Astrocyte (in vitro differentiated cells and primary cell): ENCODE results near the gene KIF26B. TPM values are rescaled to one million over a fixed set of nuclear protein-coding genes. Genes with fewer than 3 reads are reported as not detected.

ENCODE experiments used
- DNase-seq: peaks from one replicate; pipeline ENCODE4 v3.0.0-alpha.2; 2010; ENCODE audit warnings: low read depth
- FAIRE-seq: peaks from 2 replicates; lab custom pipeline; 2011; peaks lifted over from hg19 to GRCh38; lab: Jason Lieb, UNC
- H2AFZ ChIP-seq: 2 replicates; pipeline ENCODE4 v1.6.0; 2012; ENCODE audit warnings: low read depth, low read length, inconsistent platforms
- H3K27ac ChIP-seq: 2 replicates; pipeline ENCODE4 v1.5.1; 2011; ENCODE audit warnings: low read depth, low read length, inconsistent platforms
- H3K27me3 ChIP-seq: 2 replicates; pipeline ENCODE4 v1.6.0; 2011; ENCODE audit warnings: low read length, inconsistent platforms; ENCODE audit not compliant: insufficient read depth
- H3K36me3 ChIP-seq: 2 replicates; pipeline ENCODE4 v1.5.1; 2011; ENCODE audit warnings: low read length, inconsistent platforms; ENCODE audit not compliant: insufficient read depth
- H3K4me1 ChIP-seq: 2 replicates; pipeline ENCODE4 v1.5.1; 2011; ENCODE audit warnings: low read length, inconsistent platforms; ENCODE audit not compliant: insufficient read depth
- H3K4me2 ChIP-seq: 2 replicates; pipeline ENCODE4 v1.6.0; 2012; ENCODE audit warnings: low read length, inconsistent platforms
- H3K4me3 ChIP-seq: 2 replicates; pipeline ENCODE4 v1.5.1; 2011; ENCODE audit warnings: low read depth, mild to moderate bottlenecking, low read length, inconsistent platforms; ENCODE audit not compliant: insufficient read depth
- H3K79me2 ChIP-seq: 2 replicates; pipeline ENCODE4 v1.6.0; 2012; ENCODE audit warnings: mild to moderate bottlenecking, low read length, inconsistent platforms; ENCODE audit not compliant: insufficient read depth
- H3K9ac ChIP-seq: 2 replicates; pipeline ENCODE4 v1.6.0; 2012; ENCODE audit warnings: mild to moderate bottlenecking, low read length, inconsistent platforms
- H3K9me3 ChIP-seq: 2 replicates; pipeline ENCODE4 v1.5.1; 2012; ENCODE audit warnings: low read depth, mild to moderate bottlenecking, low read length, inconsistent platforms; ENCODE audit not compliant: insufficient read depth
- H4K20me1 ChIP-seq: 2 replicates; pipeline ENCODE4 v1.6.0; 2012; ENCODE audit warnings: low read length, inconsistent platforms; ENCODE audit not compliant: insufficient read depth
- H3K27ac Mint-ChIP-seq: one replicate; pipeline ENCODE4 v1.8.0; 2021; ENCODE audit warnings: mild to moderate bottlenecking, mixed read lengths; ENCODE audit not compliant: unreplicated experiment
- H3K27me3 Mint-ChIP-seq: one replicate; pipeline ENCODE4 v1.8.0; 2021; ENCODE audit warnings: low read depth, mixed read lengths; ENCODE audit not compliant: unreplicated experiment
- H3K36me3 Mint-ChIP-seq: one replicate; pipeline ENCODE4 v1.8.0; 2021; ENCODE audit warnings: low read depth, mixed read lengths; ENCODE audit not compliant: unreplicated experiment
- H3K4me1 Mint-ChIP-seq: one replicate; pipeline ENCODE4 v1.8.0; 2021; ENCODE audit warnings: low read depth, mixed read lengths; ENCODE audit not compliant: unreplicated experiment
- H3K4me3 Mint-ChIP-seq: one replicate; pipeline ENCODE4 v1.8.0; 2021; ENCODE audit warnings: mild to moderate bottlenecking, moderate library complexity, mixed read lengths; ENCODE audit not compliant: unreplicated experiment
- H3K9me3 Mint-ChIP-seq: one replicate; pipeline ENCODE4 v1.8.0; 2021; ENCODE audit warnings: mild to moderate bottlenecking, mixed read lengths; ENCODE audit not compliant: unreplicated experiment
- EZH2 ChIP-seq: IDR thresholded peaks from 2 replicates; pipeline ENCODE4 v1.6.1; 2012; ENCODE audit warnings: mild to moderate bottlenecking, low read length, inconsistent platforms; ENCODE audit not compliant: insufficient read depth
- total RNA-seq: library from RNA; stranded (reverse); gene quantifications from 2 replicates; pipeline ENCODE4 v1.2.1, GENCODE V29; 2021
- TF ChIP-seq, protein P1 (sequence below): IDR thresholded peaks from 2 replicates; pipeline ENCODE4 v1.5.1; 2011; ENCODE audit warnings: low read depth, mild to moderate bottlenecking, inconsistent platforms, low read length, moderate library complexity; ENCODE audit not compliant: insufficient read depth

KIF26B gene
- total RNA-seq, 1 donor from 2014 or later, result 6.8 TPM

GRCh38 chr1:245124241-245124640 lies 30.5 kb upstream of the KIF26B start:
- TF ChIP-seq, protein P1, sequence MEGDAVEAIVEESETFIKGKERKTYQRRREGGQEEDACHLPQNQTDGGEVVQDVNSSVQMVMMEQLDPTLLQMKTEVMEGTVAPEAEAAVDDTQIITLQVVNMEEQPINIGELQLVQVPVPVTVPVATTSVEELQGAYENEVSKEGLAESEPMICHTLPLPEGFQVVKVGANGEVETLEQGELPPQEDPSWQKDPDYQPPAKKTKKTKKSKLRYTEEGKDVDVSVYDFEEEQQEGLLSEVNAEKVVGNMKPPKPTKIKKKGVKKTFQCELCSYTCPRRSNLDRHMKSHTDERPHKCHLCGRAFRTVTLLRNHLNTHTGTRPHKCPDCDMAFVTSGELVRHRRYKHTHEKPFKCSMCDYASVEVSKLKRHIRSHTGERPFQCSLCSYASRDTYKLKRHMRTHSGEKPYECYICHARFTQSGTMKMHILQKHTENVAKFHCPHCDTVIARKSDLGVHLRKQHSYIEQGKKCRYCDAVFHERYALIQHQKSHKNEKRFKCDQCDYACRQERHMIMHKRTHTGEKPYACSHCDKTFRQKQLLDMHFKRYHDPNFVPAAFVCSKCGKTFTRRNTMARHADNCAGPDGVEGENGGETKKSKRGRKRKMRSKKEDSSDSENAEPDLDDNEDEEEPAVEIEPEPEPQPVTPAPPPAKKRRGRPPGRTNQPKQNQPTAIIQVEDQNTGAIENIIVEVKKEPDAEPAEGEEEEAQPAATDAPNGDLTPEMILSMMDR, result no peak
- no peak for TF ChIP-seq EZH2
- no peaks in the 10 kb centered on the region for H3K4me1 Mint-ChIP-seq
- H3K4me3 Mint-ChIP-seq, result no peak overlapping the region

GRCh38 chr1:245124644-245125043 lies 30.1 kb upstream of the KIF26B start:
- H3K36me3 Mint-ChIP-seq, result peaks cover 10% of the 10 kb centered on the region
- no peak for FAIRE-seq
- Histone ChIP-seq H3K9ac (no peak overlapping the region), H2AFZ (no peak overlapping the region), H4K20me1 (no peaks in the 10 kb centered on the region), H3K27ac (no peak overlapping the region), H3K79me2 (no peaks in the 10 kb centered on the region), H3K9me3 (no peaks in the 10 kb centered on the region), H3K4me2 (no peak overlapping the region), H3K4me1 (peaks cover 4% of the 10 kb centered on the region), H3K4me3 (no peak overlapping the region), H3K36me3 (no peaks in the 10 kb centered on the region), H3K27me3 (no peaks in the 10 kb centered on the region)
- DNase-seq, result no peak
- H3K27me3 Mint-ChIP-seq, result peaks cover 4% of the 10 kb centered on the region
- no peak overlapping the region for H3K4me3 Mint-ChIP-seq
- no peaks in the 10 kb centered on the region for H3K9me3 Mint-ChIP-seq
- no peaks in the 10 kb centered on the region for H3K4me1 Mint-ChIP-seq
- TF ChIP-seq EZH2, result no peak
- TF ChIP-seq, protein P1, result no peak
- H3K27ac Mint-ChIP-seq, result peak overlapping the region; percentile 11

More at GRCh38 chr1:245124241-245124640, 30.5 kb upstream of the KIF26B start:
- no peak overlapping the region for H3K27ac ChIP-seq
- no peak overlapping the region for H3K27ac Mint-ChIP-seq
- no peak for FAIRE-seq
- no peaks in the 10 kb centered on the region for H3K9me3 ChIP-seq
- H3K9me3 Mint-ChIP-seq, result no peaks in the 10 kb centered on the region
- H4K20me1 ChIP-seq, result no peaks in the 10 kb centered on the region
- H3K9ac ChIP-seq, result no peak overlapping the region
- no peaks in the 10 kb centered on the region for H3K79me2 ChIP-seq
- peaks cover under 1% of the 10 kb centered on the region for H3K4me1 ChIP-seq
- DNase-seq, result no peak
- no peak overlapping the region for H3K4me3 ChIP-seq
- no peak overlapping the region for H3K4me2 ChIP-seq
- H3K36me3 ChIP-seq, result no peaks in the 10 kb centered on the region
- H2AFZ ChIP-seq, result no peak overlapping the region
- no peaks in the 10 kb centered on the region for H3K27me3 ChIP-seq
- H3K36me3 Mint-ChIP-seq, result peaks cover 10% of the 10 kb centered on the region
- H3K27me3 Mint-ChIP-seq, result peaks cover 4% of the 10 kb centered on the region

GRCh38 chr1:245126530-245126929 lies 28.3 kb upstream of the KIF26B start:
- Histone ChIP-seq H3K4me3 (no peak overlapping the region), H3K36me3 (no peaks in the 10 kb centered on the region), H3K4me2 (no peak overlapping the region), H3K9ac (no peak overlapping the region), H3K9me3 (no peaks in the 10 kb centered on the region), H3K79me2 (no peaks in the 10 kb centered on the region), H3K27ac (no peak overlapping the region), H4K20me1 (no peaks in the 10 kb centered on the region), H2AFZ (no peak overlapping the region), H3K27me3 (no peaks in the 10 kb centered on the region), H3K4me1 (peaks cover 7% of the 10 kb centered on the region)
- no peak overlapping the region for H3K27ac Mint-ChIP-seq
- H3K27me3 Mint-ChIP-seq, result peaks cover 6% of the 10 kb centered on the region
- H3K4me1 Mint-ChIP-seq, result no peaks in the 10 kb centered on the region
- TF ChIP-seq, protein P1, result no peak
- no peak for TF ChIP-seq EZH2
- H3K36me3 Mint-ChIP-seq, result peaks cover 10% of the 10 kb centered on the region
- no peak overlapping the region for H3K4me3 Mint-ChIP-seq
- FAIRE-seq (no peak), DNase-seq (no peak)
- no peaks in the 10 kb centered on the region for H3K9me3 Mint-ChIP-seq
